ENCODE results near the gene IL17RD.

- TF ChIP-seq CTCF (conservative IDR thresholded peaks at IDR 0.05; ENCODE audit: low read depth, low read length), result no peak
- no peak for TF ChIP-seq EZH2 (IDR thresholded peaks at IDR 0.05; ENCODE audit: borderline replicate concordance, low read depth, low read length, poor library complexity, severe bottlenecking)
These were observed 3.0 kb upstream of the IL17RD start for GRCh38 chr3:57168151-57168550.
